Measurements from ENCODE around the gene RORB. TPM values are rescaled to one million over a fixed set of nuclear protein-coding genes. Genes with fewer than 3 reads are reported as not detected.

The RORB gene
- total RNA-seq, 4 donors from 2014 or later = 2.0 to 3.6 (median 3.0) TPM

- Histone ChIP-seq H3K4me1 (peaks cover 0 to 42% (median 14%) of the 10 kb centered on the region in 4 donors), H3K27me3 (peaks cover 0 to 28% of the 10 kb centered on the region in 2 donors), H3K4me3 (peak overlapping the region; percentile 39 to 67 (median 52)), H3K36me3 (no peaks in the 10 kb centered on the region), H3K27ac (no peak overlapping the region), H3K9me3 (no peaks in the 10 kb centered on the region)
- WGBS, 2 donors = 8% methylated on average over 32 of the region's 32 CpGs
- TF ChIP-seq CTCF (IDR thresholded peaks at IDR 0.05) = no peak
- no peak for TF ChIP-seq POLR2A (IDR thresholded peaks at IDR 0.05)
- no peak for TF ChIP-seq EP300 (IDR thresholded peaks at IDR 0.05)
- DNase-seq (ENCODE audit: low spot score in 2 of 2) = no peak
These were observed 2.8 kb downstream of the RORB start for GRCh38 chr9:74499770-74500583.

- TF ChIP-seq POLR2A (IDR thresholded peaks at IDR 0.05) = no peak
- no peak for TF ChIP-seq EP300 (IDR thresholded peaks at IDR 0.05)
- TF ChIP-seq CTCF (IDR thresholded peaks at IDR 0.05) = no peak
- no peaks in the 10 kb centered on the region for H3K9me3 ChIP-seq
- no peak overlapping the region for H3K27ac ChIP-seq
- DNase-seq (ENCODE audit: low spot score in 2 of 2) = no peak
- peaks cover 0 to 42% (median 14%) of the 10 kb centered on the region in 4 donors for H3K4me1 ChIP-seq
- H3K4me3 ChIP-seq = peak overlapping the region; percentile 39 to 67 (median 52)
- peaks cover 0 to 28% of the 10 kb centered on the region in 2 donors for H3K27me3 ChIP-seq
- WGBS, 2 donors = 14 to 21% methylated on average over 8 to 12 of the region's 14 CpGs
- no peaks in the 10 kb centered on the region for H3K36me3 ChIP-seq
These were observed 3.4 kb downstream of the RORB start for GRCh38 chr9:74500584-74500924.

DNA sequence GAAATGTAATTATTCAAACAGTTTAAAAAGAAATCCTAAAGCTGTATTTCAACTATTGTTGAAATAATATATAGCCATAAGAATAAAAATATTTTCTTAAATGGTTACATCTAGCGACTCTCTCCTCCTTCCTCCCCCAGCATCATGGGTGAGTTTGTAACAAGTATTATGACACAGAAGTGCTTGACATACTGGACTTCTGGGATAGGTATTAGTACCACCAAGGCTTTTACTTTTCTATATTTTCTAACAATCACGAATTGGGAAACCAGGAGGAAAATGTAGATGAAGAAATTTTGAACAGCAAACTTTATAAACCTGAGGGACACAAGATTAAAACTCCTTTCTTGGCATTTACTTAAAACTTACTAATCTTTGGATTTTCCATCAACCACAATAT lies 4.4 kb downstream of the RORB start:
- peaks cover 0 to 28% of the 10 kb centered on the region in 2 donors for H3K27me3 ChIP-seq
- WGBS, 2 donors = 77 to 79% methylated on average over 2 of the region's 2 CpGs
- H3K4me1 ChIP-seq = peaks cover 0 to 39% (median 14%) of the 10 kb centered on the region in 4 donors
- no peak overlapping the region for H3K4me3 ChIP-seq
- TF ChIP-seq CTCF (IDR thresholded peaks at IDR 0.05) = no peak
- TF ChIP-seq POLR2A (IDR thresholded peaks at IDR 0.05) = no peak
- TF ChIP-seq EP300 (IDR thresholded peaks at IDR 0.05) = no peak
- H3K9me3 ChIP-seq = no peaks in the 10 kb centered on the region
- no peak overlapping the region for H3K27ac ChIP-seq
- no peaks in the 10 kb centered on the region for H3K36me3 ChIP-seq
- DNase-seq (ENCODE audit: low spot score in 2 of 2) = no peak

DNA sequence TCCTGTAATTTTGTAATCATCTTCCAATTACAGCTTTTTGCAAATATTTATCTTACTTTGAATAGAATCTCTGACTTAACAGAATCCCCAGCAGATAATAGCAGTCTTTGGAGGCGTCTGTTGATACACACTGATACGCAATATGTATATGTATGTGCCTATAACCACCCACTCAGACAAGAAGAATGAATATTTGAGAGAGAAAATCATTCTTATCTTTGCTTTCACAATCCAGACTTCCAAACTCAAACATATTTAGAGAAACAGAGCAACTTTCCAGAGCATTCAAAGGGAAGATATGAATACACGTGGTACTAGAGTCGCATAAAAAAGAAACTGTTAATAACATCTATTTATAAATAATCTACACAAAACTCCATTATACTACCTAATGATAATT lies 6.1 kb downstream of the RORB start:
- H3K9me3 ChIP-seq = no peaks in the 10 kb centered on the region
- 67 to 75% methylated on average over 4 of the region's 4 CpGs for WGBS, 2 donors
- no peak overlapping the region for H3K4me3 ChIP-seq
- no peak for TF ChIP-seq EP300 (IDR thresholded peaks at IDR 0.05)
- no peak for TF ChIP-seq CTCF (IDR thresholded peaks at IDR 0.05)
- no peak for TF ChIP-seq POLR2A (IDR thresholded peaks at IDR 0.05)
- DNase-seq (ENCODE audit: low spot score in 2 of 2) = no peak
- no peak overlapping the region for H3K27ac ChIP-seq
- peaks cover 0 to 25% of the 10 kb centered on the region in 2 donors for H3K27me3 ChIP-seq
- H3K4me1 ChIP-seq = peaks cover 0 to 29% (median 11%) of the 10 kb centered on the region in 4 donors
- H3K36me3 ChIP-seq = no peaks in the 10 kb centered on the region

GRCh38 chr9:74503666-74504065 lies 6.5 kb downstream of the RORB start:
- 92 to 94% methylated on average over 3 of the region's 3 CpGs for WGBS, 2 donors
- no peak overlapping the region for H3K4me3 ChIP-seq
- no peak overlapping the region for H3K27ac ChIP-seq
- no peak for DNase-seq (ENCODE audit: low spot score in 2 of 2)
- H3K36me3 ChIP-seq = no peaks in the 10 kb centered on the region
- peaks cover 0 to 24% (median 7%) of the 10 kb centered on the region in 4 donors for H3K4me1 ChIP-seq
- H3K27me3 ChIP-seq = peaks cover 0 to 20% of the 10 kb centered on the region in 2 donors
- TF ChIP-seq POLR2A (IDR thresholded peaks at IDR 0.05) = no peak
- no peak for TF ChIP-seq CTCF (IDR thresholded peaks at IDR 0.05)
- TF ChIP-seq EP300 (IDR thresholded peaks at IDR 0.05) = no peak
- no peaks in the 10 kb centered on the region for H3K9me3 ChIP-seq

Measured in tibial nerve (tissue), 4 donors.